ENCODE measurements around the gene DNAH7.

The DNAH7 gene

DNA sequence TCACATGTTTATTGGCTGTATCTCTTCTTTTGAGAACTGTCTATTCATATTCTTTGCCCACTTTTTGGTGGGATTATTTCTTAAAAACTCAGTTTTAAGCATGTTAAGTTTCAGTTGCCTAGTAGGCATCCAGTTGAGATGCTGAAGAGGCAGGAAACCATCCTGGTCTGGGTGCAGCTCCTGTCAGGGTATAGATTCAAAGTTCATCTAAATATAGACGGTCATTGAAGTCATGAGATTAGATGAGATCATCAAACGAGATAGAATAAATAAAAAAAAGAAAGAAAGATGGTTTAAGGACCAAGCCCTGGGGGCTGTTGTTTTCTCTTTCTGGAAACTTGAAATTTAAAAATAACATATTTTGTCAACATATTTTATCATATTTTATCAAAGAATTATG, 9.2 kb upstream of the DNAH7 start:
- no peak for DNase-seq (ENCODE audit: low read depth)

DNA sequence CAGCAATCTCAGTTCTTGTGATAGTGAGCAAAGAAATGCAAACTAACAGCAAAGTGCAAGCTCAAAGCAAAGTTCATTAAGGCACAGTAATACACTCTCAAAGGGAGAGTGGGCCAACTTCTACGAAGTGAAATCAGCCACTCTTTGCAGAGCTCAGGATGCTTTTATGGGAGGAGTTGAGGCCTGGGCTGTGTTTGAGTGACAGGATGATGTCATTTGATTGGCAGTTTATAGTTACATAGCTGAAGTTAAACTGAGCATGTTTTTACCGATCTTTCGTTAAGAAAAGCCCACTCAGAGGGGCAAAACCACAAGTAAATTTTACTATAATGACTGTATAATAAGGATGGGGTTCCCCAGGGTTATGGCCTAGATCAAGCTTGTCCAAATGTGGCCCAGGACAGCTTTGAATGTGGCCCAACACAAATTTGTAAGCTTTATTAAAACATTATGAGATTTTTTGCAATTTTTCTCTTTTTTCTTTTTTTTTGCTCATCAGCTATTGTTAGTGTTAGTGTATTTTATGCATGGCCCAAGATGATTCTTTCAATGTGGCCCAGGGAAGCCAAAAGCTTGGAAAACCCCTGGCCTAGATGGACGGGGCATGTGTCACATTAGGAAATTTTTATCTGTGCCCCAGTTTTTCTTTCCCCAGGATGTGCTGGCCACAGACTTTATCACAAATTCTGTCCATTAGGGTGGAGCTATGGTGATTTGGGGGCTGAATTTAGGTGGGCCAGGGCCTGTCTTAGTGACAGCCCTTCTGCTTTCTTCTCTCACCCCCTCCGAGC, 8.3 kb upstream of the DNAH7 start:
- DNase-seq (ENCODE audit: low read depth) = no peak

DNA sequence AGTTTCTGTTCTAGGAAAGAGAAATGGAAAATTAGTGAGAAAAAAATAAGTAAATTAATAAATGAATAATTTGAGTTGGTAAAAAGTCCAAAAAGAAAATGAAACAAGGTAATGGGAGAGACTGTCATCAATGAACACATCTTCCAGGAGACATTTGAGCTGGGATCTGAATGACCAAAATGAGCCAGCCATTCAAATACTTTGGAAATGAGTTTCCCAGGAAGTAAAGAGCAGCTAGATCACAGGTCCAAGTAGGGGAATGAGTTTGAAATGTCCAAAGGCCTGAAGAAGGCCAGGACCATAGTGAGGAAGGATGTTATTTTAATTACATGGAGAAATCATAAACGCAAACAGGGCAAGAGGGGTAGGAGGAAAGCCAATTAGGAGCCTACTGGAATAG, 6.6 kb upstream of the DNAH7 start:
- DNase-seq (ENCODE audit: low read depth) = no peak

DNA sequence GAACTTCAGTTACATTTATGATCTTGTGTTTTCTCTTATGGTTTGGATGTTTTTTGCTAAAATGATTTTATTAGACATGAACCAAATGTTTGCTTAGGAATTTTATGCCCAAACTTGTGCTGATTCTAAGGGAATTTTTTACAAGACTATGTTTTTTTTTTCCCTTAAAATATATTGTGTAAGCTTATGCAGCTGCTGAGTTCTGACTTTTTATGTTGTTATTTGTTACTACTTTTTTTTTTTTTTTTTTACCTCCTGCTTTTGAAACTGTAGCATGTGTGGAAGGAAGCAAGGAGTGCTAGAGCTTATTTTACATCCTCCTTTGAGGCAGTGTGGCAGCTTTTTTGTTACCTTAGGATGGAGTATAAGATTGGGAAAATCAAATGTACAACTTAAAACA, 6.0 kb upstream of the DNAH7 start:
- no peak for DNase-seq (ENCODE audit: low read depth)

DNA sequence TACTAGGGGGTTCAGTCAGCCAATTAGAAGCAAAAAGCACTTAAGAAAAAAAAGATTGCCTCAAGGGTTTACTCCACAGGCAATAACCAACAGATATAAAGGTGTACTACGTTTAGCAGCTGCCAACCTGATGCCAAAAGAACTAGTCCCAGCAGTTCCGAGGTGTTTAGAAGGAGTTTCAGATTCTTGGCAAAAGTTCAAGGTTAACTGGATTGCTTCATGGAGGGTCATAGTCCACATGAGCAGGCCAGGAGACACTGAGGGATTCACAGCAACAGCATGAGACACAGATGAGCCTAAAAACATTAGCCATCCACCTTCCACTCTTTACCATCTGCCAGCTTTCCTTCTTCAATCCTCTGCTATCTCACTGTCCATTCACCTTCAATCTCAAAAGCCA, 4.9 kb upstream of the DNAH7 start:
- no peak for DNase-seq (ENCODE audit: low read depth)

DNA sequence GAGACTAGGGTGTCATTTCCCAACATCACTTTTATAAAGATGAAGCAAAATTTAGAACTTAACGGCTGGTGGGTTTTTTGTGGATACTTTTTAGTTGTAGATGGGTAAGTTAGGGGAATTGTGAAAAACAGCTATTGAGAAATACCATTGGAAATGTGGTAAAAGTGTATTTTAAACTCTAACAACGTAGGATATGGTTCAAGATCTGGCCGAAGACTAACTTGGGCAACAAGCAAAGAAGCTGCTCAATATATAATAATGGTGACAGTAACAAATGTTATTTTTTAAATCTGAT, 1.6 kb downstream of the DNAH7 start:
- DNase-seq (ENCODE audit: low read depth) = no peak

DNA sequence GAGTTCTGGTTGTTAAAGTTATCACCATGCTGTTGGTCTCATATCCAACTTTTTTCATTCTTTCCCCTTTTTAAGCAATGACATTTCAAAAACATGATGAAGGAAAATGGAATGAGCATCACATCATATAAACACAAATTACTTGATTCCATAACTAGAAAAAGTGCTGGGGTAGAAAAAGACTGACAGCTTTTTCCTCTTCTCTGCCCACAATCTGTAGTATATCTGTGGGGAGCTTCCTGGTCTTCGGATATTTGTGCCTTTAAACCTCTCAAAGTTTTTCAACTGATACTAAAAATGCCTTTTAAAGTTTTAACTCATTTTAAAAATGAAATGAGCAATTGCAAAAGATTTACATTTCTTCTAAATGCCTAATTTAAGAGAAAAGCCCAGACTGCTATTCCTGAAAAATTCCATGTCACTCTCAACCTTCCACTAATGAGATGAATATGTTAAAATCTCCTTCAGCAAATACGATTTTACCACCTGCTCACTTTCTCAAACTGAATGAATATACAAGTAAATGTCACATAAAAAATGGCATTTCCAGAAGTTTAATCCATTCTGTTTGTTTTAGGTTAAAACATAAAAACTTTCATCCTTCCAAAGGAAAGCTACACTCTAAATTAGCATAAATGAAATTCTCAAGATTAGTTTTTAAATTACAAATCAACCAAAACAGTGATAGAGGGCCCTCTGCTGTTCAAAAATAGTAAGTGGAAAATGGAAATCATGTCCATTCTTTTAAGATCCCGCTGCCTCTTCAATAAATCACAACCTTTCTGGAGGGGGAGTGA, 2.1 kb downstream of the DNAH7 start:
- no peak for DNase-seq (ENCODE audit: low read depth)

DNA sequence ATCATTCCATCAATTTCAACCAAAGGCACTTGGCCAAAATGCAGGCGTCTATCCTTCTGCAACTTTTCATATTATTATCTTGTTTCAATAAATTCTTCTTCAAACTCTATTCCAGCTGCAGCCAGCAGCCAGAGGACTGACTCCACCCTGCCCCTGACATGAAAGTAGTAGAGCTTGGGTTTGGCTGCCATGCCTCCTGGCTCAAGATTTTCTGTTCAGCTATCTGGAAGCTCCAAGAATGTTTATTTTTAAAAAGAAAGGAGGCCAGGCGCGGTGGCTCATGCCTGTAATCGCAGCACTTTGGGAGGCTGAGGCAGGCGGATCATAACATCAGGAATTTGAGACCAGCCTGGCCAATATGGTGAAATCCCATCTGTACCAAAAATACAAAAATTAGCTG, 4.9 kb downstream of the DNAH7 start:
- DNase-seq (ENCODE audit: low read depth) = no peak

DNA sequence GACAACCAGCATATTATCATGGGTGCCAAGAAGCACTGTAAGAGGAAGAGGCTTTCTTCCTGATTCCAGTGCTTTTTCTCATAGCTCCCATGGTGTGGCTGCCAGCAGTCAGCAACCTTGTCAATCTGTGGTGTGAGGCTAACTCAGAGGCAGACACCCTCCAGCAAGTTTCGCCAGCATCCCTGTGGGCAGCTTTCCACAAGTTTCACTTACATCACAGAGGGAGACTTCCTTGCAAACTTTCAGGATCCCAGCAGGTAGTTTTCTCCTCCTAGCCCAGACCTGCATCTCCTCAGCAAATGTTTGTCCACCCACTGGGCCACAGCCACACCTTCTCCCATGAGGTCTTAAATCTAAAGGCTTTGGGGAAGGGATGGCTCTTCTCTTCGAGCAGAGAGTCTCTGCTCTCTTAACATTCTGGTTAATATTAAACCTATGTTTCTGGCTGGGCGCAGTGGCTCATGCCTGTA, 9.1 kb downstream of the DNAH7 start:
- DNase-seq (ENCODE audit: low read depth) = no peak

DNA sequence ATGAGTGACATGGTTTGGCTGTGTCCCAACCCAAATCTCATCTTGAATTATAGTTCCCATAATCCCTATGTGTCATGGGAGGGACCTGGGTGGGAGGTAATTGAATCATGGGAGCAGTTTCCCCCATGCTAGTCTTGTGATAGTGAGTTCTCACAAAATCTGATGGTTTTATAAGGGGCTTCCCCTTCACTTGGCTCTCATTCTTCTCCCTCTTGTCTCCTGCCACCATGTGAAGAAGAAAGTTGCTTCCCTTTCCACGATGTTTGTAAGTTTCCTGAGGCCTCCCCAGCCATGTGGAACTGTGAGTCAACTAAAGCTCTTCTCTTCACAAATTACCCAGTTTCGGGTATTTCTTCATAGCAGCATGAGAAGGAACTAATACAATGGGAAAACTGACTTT, 14.0 kb downstream of the DNAH7 start:
- DNase-seq (ENCODE audit: low read depth) = no peak

DNA sequence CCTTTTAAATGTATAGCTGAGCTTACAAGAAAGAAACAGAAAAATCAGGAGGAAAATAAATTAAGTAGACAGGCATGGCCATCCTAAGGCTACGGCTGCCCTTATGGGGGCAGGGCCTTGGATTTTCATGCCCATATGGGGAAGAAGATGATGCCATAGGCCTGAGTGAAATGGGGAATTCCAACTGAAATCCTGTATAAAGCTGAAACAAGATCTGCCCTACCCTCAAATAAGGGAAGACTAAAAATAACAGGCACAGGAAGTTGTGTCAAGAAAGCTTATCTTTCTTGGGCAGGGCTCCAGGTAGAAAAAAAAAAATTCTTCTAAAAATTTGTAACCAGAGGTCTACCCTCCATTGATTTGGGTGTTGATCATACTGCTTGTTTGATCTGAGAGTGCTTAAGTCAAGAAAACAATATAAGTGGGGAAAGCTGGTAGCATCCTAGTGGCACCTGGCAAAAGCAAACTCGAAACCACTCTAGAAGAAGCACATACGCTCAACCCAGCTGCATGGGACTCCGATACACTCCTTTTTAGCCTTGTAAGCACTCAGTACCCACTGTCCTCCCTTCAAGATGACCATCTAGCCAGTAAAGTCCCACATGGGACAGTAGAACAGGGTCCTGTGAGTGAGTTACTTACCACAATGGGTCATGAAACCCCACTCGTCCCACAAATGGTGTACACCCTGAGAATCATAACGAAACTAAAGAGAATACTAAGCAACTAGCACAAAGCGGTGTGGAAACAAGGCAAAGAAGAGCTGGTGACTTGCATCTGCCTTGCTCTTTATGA, 22.3 kb downstream of the DNAH7 start:
- no peak for DNase-seq (ENCODE audit: low read depth)

DNA sequence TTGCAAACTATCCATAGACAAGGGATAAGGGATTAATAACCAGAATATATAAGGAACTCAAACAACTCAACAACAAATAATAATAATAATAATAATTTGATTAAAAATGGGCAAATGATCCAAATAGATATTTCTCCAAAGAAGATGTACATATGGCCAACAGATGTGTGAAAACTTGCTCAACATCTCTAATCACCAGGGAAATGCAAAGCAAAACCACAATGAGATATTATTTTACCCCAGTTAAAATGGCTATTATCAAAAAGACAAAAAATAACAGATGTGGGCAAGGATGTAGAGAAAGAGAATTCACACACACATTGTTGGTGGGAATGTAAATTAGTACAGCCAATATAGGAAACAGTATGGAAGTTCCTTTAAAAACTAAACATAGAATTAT, 26.9 kb downstream of the DNAH7 start:
- DNase-seq (ENCODE audit: low read depth) = no peak

DNA sequence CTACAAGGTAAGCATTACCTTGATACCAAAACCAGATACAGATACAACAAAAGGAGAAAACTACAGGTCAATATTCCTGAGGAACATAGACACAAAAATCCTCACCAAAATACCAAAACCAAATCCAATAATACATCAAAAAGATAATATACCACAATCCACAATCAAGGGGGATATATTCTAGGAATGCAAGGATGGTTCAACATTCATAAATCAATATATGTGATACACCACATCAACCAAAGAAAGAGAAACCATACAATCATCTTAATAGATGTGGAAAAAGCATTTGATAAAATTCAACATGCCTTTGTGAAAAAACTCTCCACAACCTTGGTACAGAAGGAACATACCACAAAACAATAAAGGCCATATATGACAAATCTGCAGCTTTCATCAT, 28.4 kb downstream of the DNAH7 start:
- no peak for DNase-seq (ENCODE audit: low read depth)

DNA sequence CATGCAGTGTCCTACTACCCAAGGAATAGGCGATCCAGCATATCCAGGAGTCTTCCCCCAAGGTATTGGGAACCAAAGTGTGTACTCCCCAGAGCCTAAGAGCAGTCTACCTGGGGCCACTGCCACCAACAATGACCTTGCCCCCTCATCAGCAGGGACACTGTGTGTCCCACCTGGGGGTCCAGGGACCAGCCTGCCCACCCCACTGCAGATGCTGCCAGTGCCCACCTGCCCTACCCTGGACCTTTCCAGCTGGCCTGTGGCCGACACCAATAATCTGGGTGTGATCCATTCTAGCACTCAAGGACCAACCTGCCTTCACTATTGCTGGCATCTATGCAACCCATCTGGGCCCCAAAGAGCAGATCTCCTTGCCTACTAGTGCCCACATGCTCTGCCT, 32.2 kb downstream of the DNAH7 start:
- DNase-seq (ENCODE audit: low read depth) = no peak

DNA sequence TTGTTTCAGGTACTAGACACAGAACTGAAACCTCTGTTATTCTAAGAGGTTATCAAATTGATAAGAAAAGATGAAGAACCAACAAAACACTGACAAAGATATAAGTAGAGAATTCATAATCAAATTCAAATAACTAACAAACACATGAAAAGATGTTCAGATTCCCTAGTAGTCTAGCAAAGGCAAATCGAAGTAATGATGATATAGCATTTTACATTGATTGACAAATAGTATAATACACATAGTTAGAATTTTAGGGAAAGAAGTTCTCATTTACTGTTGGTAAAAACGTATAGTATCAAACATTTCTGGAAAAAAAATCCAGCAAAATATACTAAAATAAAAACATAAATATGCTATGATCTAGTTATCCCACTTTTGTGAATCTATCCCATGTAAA, 50.6 kb downstream of the DNAH7 start:
- no peak for DNase-seq (ENCODE audit: low read depth)

DNA sequence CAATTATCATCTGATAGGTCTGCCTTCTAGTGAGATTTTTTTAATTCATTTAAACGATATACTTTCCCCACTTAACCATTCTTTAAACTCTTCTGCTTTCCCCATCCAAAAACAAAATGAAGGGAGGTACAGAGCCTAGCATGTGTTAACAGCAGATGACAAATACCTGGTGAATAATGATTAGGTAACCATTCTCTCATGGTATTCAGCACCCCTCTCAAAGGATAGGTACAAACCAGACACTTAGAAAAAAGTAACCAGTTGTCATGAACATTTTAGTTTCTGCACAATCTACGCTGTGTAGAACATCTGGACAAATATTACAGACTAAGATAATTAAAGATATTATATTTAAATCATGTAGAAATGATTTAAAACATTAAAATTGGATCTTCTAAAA, 56.3 kb downstream of the DNAH7 start:
- DNase-seq (ENCODE audit: low read depth) = no peak

DNA sequence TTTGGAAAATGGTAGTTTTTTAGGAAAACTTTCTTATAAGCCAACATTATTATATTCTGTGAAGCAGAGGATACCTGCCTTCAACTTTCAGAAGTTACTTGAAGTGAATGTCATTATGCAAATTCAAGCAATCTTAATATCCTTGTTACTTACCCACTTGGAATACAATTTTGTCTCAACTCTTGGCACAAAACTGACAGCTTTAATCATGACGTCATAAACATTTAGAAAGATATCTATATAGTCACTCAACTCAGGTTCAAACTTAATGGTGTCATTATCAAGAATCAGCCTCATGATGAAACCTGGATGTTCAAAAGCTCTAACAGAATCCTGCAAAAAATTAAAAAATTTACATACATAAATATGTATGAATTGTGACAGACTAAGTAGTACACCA, 68.1 kb downstream of the DNAH7 start:
- no peak for DNase-seq (ENCODE audit: low read depth)

DNA sequence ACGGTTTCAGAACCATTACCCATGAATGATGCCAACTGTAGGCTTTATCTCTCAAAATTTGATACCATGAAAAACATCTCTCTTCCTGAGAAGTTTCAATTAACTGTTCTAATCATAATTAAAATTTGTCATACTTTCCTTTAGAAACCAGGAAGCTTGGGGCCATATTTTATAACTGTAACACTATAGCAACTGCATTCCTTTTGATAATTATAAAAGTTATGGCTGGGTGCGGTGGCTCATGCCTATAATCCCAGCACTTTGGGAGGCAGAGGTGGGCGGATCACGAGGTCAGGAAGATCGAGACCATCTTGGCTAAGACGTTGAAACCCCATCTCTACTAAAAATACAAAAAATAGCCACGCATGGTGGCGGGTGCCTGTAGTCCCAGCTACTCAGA, 70.6 kb downstream of the DNAH7 start:
- DNase-seq (ENCODE audit: low read depth) = no peak

DNA sequence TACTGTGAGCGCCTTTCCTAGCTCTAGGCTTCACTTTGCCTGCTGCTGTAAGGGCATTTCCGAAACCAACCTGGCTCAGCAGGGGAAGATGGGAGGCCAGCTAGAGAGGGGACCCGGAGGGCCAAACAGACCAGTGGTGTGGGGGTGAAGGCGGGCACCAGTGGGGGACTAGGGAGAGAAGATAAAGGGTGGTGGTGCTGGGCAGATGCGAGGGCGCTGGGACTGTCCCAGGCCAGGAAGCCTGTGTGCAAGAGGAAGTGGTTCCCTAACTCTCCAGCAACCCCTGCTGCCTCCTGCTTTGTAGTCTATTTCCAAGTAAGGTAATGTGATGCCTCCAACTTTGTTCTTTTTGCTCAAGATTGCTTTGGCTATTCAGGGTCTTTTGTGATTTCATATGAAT, 73.1 kb downstream of the DNAH7 start:
- no peak for DNase-seq (ENCODE audit: low read depth)

DNA sequence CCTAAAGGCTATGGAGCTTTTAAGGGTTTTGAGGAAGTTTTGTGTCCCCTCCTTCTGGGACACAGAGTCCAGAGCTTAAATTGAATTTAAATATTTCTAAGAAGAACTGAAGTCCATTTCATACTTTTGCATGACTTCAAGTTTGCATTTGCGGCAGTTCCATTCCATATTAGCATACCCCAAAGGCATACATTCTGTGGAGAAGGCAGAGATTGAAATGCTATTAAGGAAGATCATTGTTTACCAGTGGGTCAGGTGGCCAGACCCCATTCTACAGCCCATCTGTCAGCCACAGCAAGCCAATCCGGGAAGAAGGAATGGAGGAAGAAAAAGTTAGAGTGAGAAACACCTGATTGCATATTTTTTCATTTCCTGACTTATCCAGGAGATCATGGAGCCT, 75.0 kb downstream of the DNAH7 start:
- DNase-seq (ENCODE audit: low read depth) = no peak

DNA sequence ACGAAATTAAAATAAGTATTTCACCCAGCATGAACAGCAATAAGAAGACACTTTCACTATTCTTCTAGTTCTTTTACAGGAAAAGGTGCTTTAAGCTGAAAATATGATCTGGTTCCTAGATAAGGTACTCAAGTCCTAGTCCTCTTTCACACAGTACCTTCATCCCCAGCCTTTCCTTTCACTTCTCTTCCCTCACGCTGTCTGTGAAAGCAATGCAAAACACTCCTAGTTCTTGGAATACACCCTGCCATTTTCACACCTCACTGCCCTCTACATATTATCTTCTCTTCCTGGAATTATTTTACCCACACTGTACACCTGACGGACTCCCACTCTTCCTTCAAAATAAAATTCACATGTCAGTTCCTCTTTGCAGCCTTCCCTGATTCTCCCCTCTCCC, 82.9 kb downstream of the DNAH7 start:
- no peak for DNase-seq (ENCODE audit: low read depth)

DNA sequence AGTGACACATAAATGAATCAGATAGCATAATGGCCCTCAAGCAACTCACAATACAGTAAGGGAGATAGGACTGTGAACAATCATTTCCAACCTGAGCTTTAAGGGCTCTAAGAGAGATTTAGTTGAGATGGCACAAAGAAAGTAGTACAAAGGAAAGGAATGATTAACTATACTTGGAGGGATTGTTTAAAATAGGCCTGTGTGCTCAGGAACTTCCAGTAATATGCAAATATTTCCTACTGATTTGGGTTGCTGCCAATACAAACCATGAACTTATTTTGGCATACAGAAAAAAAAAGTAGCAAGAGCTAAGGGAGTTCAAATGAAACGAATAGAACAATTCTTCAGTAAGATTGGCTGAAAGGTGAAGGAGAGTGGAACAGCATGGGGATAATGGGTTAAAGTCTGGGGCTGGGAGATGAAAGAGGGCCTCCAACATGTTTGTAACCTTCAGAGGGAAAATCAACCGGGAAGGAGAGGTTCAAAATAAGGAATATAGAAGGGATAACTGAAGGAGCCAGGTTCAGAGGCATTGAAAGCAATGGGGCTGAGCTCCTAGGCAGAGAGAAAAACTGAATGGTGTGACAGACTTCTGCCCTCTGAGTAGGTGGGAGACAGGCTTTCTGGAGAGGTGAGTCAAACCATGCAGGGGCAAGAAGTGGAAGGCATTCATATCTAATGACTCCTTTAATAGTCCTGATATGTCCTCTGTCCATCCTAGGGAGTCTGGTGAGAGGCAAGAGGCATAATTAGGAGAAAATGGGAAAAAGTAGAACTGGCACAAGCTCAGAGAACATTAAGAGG, 83.5 kb downstream of the DNAH7 start:
- DNase-seq (ENCODE audit: low read depth) = no peak
